GM18868 (cell line): ENCODE measurements around the gene EXOC3L1.

Experiments
- ATAC-seq: cut with Tn5 transposase; IDR thresholded peaks from one replicate; pipeline ENCODE4 v1.9.1; 2021; ENCODE audit warnings: mild to moderate bottlenecking, moderate library complexity; ENCODE audit not compliant: unreplicated experiment

EXOC3L1 gene, protein sequence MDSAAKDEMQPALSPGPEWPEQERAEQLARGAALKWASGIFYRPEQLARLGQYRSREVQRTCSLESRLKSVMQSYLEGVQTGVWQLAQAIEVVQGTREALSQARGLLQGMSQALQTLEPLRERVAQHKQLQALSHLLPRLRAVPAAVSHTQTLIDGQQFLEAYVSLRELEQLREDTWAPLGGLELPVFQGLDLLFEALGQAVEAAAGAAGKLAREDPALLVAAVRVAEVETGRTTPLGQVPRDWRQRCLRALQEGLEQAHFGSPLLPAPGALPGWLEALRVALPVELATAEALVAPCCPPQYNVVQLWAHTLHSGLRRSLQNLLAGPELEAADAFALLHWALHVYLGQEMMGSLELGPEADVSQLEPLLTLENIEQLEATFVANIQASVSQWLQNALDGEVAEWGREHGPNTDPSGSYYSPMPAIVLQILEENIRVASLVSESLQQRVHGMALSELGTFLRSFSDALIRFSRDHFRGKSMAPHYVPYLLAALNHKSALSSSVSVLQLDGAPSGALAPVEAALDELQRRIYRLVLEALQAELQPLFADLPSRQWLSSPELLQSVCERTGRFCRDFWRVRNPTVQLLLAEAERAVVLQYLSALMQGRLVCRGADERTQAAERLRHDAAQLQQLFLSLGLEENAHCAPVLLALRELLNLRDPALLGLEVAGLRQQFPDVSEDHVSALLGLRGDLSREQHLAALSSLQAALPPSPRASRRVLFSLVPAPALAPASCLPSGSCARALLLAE

DNA sequence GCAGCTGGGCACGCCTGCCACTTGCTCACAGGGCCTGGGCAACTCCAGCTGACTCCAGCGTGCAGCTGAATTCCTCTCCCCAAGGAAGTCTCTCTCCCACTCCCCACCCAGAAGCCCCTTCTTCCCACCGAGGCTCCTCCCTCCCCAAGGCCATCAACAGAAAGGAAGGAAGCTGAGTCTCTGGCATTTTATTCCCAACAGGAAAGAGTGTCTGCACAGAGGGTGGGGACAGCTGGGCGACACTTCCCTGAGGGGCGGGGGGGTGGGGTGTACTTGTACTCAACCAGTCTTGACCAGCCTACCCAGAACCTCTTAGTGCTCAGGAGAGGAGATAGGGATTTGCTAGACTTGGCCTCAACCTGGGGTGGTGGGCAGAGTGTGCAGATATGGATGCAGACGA, at the start of gene EXOC3L1:
Gene EXOC3L1 (minus strand): TSS at position 96 of the 400 bp plus-strand sequence. CDS start 460 bp downstream, outside the sequence.
- ATAC-seq, result no peak

DNA sequence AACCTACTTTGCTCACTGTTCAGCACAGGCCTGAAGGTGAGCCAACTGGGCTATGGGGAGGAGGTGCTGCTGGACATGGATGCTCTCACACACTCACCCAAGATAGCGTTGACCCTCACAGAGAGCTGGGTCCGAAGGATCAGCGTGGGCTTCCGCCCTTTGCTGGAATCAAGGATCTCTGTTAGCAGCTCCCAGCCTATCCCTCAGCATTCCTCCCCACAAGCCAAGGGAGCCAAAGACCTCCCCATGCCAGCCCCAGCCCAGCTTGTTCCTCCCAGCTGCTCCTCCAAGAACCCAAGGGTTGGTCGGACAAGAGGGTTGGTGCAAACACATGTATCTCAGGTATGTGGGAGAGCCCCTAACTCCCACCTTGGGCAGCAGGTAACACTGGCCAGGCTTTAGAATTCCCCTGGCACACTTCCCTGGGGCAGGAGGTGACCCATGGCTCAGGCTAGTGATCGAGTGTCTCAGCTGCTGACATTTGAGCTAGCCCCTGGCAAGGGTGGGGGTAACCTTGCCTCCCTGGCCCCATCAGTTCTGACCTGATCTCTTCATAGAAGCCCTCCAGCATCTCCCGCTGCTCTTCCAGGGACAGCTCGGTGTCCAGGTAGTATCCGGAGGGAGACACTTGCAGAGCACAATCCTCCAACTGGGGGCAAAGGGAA, 49.0 kb upstream of the EXOC3L1 start:
- no peak for ATAC-seq

DNA sequence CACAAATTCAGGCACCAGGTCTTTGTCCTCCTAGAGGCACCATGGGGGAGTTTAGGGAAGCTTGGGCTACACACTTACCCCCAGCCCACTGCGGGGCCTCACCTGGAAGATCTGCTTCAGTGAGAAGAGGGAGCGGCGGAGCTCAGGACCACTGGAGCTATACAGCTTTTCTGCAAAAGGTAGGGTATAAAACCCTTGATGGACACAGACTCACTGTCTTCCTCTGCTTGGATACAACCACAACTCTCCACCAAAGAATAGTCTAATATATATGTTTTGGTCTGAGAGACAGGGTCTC, 48.3 kb upstream of the EXOC3L1 start:
- no peak for ATAC-seq

DNA sequence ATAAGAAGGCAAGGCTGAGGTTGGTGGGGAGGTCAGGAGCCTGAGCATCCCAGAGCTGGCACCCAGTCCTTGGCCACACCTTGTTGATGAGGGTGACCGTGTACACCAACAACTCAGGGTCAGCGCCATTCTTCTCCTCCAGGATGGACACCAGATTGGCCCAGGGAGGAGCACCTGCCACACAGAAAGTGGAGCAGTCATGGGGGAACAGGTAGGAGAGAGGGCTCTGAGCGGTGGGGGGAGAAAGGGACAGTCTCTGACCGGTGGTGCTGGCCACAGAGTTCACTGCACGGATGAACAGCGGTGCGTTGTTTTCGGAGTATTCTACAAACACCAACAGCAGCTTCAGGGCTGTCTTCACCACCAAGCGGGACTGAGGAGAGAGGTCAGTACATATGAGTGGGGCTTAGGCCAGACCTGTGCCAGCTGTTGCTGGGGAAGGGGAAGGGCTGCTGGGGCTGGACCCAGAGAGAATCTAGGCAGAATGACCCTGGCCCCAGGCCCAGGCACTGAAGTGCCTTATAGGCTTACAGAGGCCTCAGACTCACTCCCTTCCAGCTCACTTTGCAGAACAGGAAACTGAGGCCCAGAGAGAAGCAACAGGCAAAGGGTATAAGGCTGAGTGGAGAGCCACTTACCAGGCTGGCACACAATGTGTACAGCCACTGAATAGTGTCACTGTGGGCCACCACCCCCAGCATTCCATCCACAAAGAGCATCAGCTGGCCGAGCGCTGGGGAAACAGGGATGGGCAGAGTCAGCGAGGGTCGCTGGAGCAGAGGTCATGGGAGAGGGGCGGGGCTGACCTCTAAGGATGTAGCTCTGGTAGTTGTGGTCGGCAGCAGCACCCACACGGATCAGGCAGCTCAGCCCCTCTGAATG, 47.7 kb upstream of the EXOC3L1 start:
- no peak for ATAC-seq

DNA sequence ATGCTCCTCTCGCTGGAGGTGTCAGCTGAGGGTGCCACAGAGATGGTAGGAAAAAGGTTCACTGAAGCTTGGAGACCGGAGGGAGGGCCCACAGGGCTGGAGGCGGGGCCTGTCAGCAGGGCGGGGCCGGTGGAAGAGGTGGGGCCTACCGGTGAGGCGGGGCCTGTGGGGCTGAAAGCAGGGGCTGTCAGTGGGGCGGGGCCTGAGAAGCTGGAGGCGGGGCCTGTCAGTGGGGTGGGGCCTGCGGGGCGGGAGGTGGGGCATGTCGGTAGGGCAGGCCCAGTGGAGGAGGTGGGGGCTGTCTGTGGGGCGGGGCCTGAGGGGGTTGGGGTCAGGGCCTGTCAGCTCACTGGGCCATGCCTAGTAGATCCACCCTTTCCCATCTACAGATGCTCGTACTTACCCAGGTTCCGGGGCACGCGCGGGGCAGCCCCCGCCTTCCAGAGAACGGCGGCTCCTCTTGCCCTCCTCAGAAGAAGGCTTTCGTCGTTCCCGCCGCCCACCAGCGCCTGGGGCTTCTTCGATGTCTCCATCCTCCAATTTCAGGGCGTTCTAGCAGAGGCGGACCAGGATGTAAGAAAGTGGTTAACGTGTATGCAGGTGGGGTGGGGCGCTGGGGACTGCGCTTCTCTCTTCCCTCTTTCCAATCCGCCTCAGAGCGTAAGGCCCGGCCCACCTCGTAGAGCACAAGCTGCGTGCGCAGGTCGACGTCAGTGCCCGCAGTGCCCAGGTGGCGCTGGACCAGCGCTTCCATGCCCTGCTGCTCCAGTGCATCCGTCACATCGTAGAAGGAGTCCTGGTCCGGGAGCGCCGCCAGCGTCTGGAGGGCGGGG, 46.8 kb upstream of the EXOC3L1 start:
- no peak for ATAC-seq

DNA sequence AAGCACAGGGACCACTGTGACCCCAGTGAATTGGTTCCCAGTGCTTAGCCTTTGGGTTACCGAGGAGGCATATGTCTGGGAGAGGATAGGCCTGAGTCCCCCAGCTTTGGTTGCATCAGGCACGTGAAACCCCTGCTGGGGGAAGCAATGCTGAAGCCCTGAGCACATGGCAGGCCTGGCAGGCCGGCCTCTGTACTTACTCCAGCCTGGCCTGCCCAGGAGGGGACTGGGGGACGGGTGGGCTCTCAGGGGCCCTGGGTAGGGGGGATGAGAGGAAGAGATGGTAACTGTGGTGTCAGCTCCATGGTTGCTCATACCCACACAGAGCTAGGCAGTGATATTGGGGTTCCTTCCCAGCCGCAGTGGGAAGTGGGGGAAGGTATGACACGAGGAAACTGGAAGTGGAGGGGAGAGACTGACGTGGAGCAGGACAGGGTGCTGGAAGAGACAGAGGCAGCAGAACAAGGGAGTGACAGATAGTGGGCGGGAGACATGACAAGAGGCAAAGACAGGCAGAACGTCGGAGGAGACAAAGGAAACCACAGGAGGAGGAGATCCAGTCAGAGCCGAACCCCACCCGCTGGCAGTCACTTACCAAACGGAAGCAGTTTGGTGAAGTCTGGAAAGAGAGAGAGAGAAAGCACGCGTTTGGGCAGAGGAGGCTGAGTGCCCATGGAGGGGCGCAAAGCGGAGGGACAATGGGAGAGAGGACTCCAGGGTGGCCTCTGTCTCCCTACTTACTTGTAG, 46.1 kb upstream of the EXOC3L1 start:
- ATAC-seq, result no peak

DNA sequence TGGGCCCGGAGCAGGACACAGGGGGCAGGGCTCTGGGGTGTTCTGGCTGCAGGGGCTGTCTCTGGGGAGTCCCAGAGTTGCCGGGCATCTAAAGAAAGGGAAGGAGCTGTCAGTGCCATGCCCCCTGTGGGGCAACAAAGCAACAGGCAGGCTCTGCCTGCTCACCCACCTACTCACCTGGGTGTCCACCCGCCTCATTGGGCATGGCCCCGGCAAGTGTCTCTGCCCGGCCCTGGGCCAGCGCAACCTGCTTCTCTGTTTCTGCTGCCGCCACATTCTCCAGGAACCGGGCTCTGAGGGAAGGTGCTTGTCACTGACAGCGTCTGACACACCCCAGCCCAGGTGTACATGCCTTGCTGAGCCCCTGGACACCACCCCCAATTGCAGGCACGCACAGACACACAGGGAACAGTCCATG, 44.3 kb upstream of the EXOC3L1 start:
- no peak for ATAC-seq

DNA sequence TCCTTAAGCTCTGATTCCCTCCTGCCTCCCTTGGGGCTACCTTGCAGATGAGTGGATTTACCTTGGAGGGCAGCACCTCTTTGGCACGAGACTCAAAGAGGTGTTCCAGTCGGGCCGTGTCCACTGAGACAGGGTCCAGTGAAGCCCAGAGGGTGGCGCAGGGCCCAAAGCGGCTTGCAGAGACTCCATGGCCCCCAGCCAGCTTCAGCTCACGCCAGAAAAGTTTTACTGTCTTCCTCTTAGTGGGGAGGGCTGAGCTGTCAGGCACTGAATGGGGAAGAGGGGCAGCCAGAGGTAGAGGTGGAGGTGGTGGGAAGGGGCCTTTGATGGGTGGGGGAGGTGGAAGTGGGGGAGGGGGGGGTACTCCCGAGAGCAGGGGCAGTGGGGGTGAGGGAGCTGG, 43.7 kb upstream of the EXOC3L1 start:
- no peak for ATAC-seq

DNA sequence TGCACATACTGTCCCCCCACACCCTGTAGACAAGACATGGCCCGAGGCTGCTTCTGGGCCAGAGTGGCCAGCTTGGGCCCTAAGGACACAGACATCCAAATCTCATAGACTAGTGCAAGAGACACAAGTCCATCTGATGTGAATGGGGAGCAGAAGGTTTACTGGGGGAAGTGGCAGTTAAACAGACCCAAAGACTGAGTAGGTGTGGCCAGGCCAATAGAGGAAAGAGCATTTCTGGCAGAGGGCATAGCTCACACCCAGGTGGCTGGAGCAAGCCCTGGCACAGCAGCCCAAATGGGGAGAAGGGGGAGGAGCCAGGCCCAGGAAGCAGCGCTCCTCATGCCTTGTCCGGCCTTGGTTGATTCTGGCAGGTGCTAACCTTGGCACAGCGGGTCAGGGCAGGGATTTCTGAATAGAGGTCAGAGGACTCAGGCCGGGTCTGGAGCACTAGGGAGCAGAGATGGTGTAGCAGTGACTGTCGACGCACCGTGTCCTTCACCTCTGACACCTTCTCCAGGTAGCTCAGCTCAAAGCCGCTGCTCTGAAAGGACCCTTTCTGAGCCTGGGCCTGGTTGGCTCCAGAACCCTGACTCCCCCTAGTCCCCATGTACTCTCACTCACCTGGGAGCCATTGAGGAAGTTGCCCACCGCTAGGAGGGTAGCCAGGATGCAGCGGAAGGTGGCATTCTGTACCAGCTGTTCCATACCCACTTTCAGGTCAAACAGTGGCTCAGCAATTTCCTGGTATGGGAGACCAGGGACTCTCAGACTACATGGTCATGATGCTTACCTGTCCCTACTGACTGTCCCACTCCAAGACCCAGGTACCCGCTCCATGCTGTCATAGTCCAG, 41.1 kb upstream of the EXOC3L1 start:
- no peak for ATAC-seq

DNA sequence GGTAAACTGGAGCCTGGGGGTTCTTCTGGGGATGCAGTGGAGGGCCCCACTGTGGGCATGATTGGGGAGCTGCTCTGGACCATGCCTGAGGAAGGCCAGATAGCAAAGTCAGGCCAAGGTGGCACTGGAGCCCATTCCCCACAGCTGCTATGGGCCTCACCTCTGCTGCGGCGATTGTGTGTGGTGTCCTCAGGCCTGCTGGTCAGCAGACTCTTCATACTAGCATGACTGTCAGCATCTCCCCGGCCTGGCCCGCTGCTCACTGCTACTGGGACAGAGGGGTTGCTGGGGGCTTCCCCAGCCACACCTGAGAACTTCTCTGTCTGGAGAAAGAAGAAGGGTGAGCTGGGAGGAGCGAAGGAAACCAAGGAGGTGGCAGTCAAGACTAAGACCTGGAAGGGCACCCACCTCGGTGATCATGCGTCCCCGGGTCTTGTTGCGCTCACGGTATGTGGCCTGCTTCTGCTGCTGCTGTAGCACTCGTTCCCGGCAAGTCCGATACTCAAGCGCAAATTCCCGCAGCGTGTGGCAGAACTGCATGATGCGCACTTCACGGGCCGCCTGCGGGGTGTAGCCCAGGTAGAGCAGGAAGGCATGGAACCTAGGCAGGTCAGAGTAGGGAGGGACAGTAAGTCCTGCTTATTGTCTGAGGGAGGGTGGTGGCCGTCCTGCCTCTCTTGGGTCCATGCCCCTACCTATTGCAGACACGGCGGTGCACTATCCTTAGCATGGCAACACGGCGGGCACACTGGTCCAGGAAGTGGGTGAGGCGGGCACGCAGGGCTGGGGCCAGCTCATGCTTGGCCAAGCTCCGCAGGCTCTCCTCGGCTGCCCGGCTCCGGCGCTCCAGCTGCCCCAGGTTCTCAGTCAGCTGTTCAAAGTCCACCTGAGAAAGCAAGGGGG, 40.2 kb upstream of the EXOC3L1 start:
- ATAC-seq, result no peak

DNA sequence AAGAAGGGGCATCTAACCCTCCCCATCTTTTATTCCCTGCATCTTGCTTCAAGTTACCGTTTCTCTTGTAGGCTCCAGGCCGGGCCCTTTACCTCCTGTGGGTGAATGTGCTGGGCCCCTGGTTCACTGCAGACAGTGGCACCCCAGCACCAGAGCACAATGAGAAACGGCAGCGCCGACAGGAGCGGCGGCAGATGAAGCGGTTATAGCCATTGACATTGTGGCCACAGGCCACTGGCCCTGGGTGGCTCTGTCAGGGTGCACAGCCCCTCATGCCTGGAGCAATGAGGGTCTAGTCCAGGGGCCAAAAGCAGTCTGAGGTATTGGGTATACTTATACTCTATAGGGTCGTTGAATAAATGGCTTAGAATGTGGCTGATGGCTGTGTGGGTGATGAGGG, 39.0 kb upstream of the EXOC3L1 start:
- ATAC-seq, result no peak

DNA sequence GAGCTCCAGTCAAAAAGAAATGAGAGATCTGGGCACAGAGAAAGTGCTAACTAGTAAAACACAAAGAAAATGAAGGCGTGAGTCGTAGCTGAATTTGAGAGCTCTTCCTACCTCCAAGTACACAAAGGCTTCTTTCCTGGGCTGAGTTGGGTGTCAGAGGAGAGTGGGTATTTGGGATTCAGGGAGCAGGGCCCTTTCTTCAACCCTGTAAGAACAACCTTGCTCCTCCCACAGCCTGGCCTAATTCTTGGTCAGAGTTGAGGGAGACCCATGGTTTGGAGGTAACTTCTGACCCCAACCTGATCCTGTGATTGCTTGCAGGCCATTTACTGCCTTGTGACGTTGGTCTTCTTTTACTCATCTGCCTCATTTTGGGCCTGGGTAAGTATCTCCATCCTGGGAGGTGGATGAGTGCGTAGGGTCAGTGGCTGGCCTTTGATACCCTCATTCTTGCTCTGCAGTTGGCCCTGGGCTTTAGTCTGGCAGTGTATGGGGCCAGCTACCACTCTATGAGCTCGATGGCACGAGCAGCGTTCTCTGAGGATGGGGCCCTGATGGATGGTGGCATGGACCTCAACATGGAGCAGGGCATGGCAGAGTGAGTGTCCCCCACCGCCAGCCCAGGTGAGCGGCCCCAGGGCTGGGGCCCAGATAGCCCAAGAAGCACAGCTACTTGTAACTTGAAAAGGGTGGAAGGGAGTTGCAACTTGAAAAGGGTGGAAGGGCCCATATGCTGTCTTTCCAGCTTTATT, 38.3 kb upstream of the EXOC3L1 start:
- no peak for ATAC-seq

DNA sequence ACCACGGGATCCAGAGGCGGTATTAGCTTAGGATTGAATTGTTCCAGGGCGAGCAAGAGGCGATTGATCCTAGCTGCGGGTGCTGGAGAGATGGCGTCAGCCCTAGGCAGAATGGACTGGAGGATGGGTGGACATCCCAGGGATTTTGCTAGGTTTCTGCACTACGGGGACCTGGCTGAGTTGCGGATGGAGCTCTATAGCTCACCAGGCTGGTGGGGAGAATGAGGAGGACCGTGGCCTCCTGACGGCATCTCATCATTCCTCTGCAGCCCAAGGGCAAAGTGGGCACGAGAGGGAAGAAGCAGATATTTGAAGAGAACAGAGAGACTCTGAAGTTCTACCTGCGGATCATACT, 37.6 kb upstream of the EXOC3L1 start:
- no peak for ATAC-seq

DNA sequence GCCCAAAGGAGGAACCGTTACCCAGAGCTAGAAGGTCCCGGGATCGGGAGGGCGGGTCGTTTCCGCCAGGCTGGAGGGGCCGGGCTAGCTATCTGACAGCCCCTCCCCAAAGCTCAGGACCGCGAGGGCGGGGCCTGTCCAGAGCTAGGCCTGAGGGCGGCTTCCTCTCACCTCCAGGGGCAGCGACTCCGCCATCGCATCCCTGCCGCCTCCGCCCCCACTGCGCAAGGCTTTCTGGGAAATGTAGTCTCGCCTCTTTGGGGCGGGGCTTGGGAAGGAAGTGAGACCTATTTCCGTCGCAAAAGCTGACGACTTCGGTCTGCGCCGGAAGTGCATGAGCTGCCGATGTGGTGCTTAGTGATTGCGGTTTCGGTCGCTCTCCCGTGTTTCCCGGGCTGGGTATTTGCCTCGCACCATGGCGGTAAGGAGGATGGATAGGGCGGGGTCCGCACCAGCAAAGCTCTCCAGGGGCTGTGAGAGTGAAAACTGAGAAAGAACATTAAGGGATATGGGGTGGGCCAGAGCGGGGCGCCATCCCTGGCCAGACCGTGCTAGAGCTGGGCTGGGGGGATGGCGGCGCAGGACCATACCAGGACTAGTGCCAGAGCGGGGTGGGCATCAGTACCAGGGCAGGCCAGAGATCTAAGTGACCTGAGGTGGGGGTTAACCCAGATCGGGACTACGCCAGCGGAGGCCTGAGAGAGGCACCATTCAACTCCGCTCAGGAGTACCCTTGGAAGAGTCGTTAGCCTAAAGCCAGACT, 37.0 kb upstream of the EXOC3L1 start, which contains the start of gene TMEM208:
Gene TMEM208 (plus strand): TSS at position 327 of the 763 bp plus-strand sequence. CDS start 89 bp downstream, at position 416.
- peak; percentile 92 for ATAC-seq

DNA sequence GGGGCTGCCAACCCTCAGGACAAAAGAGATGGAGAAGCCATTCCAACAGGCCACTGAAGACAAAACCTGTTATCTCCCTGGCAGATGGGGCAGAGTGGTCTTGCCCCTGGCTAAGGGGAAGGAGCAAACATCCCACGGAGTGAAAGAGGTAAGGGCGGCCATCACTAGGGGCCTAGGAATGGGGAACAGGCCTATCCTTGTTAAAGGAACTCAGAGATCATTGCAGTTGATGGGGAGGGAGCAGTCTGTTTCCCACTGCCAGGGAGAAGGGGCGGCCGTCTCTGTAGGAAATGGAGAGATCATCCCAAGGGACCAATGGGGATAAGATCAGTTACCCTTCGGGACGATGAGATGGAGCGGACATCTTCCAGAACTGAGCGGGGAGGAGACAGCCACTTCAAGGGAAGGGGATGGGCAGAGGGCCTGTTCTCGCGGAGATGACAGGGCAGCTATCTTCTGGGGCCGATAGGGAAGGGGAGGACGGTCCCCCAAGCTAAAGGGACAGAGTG, 36.4 kb upstream of the EXOC3L1 start:
- no peak for ATAC-seq

DNA sequence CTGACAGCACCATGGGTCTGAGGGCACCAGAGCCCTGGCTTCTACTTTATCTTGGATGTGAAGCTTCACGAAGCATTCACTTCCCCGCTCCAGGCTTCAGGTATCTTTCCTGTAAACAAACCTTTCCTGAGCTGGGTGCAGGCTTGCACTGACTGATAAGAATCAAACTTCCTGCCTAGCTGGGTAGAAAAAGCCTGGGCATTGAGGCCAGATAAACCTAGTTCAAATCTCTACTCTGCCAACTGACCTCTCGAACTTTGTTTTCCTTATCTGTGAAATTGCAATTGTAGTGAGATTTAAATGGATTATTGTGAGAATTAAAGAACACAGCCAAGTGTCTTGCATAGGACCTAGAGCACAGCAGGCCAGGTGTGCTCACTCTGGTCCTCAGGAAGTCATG, 34.1 kb upstream of the EXOC3L1 start:
- no peak for ATAC-seq
